Stimulated activated CD4-positive, alpha-beta T cell treated with anti-CD3 and anti-CD28 coated beads, Interleukin-12 subunit alpha, Interleukin-12 subunit beta, amount 100 ng/mL, for 48 hours (primary cell): ENCODE measurements around the gene HS6ST3.
"Not testable (repeated sequence)": the region's sequence is repeated elsewhere in the genome, so short reads cannot be mapped to it uniquely, and the experiment has no call there.

Experiments used
- DNase-seq, 3 donors: peaks; one replicate each; pipeline ENCODE4 v3.0.0-alpha.2; 2020; ENCODE audit warnings: low read depth in 2 of 3, low spot score in 1 of 3

HS6ST3 gene

DNA sequence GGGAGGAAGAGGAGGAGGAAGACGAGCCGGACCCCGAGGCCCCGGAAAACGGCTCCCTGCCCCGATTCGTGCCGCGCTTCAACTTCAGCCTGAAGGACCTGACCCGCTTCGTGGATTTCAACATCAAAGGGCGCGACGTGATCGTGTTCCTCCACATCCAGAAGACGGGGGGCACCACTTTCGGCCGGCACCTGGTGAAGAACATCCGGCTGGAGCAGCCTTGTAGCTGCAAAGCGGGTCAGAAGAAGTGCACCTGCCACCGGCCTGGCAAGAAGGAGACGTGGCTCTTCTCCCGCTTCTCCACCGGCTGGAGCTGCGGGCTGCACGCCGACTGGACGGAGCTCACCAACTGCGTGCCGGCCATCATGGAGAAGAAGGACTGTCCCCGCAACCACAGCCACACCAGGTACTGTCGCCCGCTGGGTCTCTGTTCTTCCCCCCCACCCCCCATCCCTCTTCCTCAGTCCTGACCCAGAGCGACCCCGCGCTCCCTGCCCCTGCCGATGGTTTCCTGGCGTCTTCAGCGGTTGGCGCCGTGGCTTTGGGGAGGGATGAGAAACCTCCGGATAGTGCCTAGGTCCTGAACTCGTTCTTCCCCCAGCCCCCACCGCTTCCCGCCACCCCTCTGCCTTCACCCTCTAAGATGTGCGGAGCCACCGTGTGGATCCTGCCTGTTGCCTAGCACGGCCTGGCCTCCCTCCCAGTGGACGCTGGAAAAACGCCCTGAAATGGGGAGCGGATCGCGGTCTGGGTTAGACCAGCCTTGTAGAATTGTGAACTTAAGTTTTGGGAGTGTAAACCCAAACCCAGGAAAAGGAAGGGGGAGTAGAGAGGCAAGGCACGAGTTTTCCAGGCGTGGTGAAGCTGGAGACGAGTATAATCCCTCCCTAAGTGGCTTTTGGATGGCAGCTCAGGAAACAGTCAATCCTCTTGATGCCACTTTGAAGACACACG is 1.5 kb downstream of the HS6ST3 start:
- no peak for DNase-seq

DNA sequence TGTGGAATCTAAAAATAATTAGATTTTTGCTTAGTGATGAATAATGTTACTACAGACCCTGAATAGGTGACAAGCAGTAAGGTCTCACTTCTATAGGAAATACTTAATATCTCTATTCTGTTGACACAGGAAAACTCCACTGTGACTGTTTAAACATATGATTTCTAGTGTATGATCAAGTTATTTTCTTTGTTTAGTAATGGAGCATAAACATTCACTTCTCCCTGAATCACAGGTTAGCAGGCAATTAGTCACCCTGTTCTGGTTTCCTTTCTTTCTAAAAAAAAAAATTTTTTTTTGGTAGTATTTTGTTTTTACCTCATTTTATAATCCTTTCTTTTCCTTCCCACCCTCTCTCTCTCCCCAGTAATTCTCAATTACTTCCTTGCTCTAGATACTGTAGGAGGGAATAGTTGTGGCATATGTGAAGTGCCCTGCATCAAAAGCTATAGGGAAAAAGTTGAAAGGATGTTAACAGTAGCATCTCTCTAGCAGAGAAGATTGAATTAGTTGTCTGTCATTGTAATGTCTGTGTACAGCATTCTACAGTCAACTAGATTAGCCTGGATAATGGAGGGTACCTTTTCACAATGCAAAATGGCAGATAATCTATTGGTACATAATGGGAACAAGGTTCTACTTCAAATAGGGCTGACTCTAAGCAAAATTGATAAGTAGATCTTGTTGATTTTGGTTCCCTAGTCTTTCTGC is 3.5 kb downstream of the HS6ST3 start:
- DNase-seq = no peak

DNA sequence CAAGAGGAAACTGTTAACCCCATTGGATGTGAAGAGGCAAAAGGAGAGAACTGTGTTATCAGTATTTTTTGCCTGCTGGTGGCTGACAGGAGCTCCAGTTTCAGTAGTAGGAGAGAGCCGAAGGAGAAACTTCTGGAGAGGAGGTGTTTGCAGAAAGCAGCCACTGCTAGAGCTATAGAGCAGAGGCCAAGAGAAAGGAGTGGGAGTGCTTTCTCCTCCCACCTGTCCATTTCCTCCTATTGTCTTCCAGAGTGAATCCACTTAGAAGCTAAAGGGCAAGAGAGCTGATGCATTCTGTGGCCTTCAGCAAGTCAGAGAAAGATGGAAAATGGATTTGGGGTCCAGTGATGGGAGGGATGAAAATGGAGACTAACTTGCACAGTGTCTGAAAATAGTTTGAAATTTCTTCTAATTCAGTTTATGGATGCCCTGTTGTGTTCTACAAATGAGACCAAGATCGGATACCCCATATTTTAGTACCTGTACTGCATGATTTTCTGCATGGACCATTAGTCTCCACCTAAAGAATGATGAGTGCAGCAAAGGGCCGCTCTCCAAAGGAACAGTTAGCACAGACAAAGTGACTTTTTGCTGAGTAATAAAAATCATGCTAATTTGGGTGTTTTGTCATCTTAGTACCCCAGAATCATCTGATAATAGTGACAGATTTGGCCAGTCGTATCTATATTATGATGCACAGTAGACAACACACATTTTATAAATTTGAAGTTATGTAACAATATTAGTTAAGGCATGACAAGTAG is 10.7 kb downstream of the HS6ST3 start:
- no peak for DNase-seq

DNA sequence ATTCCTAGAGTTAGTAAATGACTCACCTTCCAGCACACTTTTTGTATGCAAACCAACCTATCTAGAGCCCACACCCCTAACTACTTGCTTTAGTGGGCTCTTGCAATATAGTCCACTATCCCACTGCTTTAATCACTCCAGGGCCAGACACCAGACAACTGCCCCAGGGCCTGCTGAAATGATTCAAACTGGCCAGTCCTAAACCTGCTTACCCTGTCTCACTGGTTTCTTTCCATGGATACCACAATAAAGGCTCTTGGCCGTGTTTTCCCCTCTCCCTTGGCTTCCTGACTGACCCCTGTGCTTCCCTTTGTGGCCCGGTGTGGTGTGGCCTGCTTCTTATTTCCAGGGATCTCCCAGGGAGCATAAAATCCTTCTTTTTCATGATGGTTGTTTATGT is 14.6 kb downstream of the HS6ST3 start:
- no peak for DNase-seq

- not testable (repeated sequence) for DNase-seq
Observed at GRCh38 chr13:96108072-96108471, 18.2 kb downstream of the HS6ST3 start.

DNA sequence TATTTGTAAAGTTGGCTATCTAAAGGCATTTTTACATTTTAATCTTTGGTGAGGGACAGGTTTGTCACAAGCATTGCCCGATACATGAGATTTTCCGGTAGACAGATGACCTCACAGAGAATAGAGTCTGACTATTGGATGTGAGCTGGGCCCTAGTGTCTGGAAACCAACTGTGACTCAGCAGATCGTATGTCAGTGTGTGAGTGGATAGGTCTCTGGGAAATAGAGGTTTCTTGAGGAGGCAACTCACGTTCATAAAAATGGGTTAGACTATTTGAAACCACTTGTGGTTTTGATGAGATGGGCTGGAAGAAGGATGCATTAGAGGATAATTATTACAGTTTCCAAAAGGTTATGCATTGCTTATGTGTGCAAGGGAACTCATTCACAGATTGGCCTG is 19.2 kb downstream of the HS6ST3 start:
- no peak for DNase-seq

- no peak for DNase-seq
Observed at GRCh38 chr13:96112936-96113335, 23.0 kb downstream of the HS6ST3 start.

GRCh38 chr13:96115368-96115767 is 25.5 kb downstream of the HS6ST3 start:
- not testable (repeated sequence) for DNase-seq

DNA sequence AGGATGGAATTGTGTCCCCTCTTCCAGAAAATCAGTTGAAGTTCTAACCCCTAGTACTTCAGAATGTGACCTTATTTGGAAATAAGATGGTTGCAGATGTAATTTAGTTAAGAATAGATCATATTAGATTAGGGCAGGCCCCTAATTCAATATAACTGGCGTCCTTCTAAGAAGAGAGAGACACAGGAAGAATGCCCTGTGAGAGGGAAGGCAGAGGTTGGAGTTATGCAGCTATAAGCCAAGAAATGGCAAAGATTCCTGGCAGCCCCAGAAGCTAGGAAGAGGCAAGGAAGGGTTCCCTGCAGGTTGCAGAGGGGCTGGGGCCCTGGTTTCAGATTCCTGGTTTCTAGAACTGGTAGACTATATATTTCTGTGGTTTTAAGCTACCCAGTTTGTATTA is 30.0 kb downstream of the HS6ST3 start:
- DNase-seq = no peak

- DNase-seq = no peak
Observed at GRCh38 chr13:96130818-96131340, 41.0 kb downstream of the HS6ST3 start.

- no peak for DNase-seq
Observed at GRCh38 chr13:96141032-96141431, 51.1 kb downstream of the HS6ST3 start.

- no peak for DNase-seq
Observed at GRCh38 chr13:96159725-96160124, 69.8 kb downstream of the HS6ST3 start.

DNA sequence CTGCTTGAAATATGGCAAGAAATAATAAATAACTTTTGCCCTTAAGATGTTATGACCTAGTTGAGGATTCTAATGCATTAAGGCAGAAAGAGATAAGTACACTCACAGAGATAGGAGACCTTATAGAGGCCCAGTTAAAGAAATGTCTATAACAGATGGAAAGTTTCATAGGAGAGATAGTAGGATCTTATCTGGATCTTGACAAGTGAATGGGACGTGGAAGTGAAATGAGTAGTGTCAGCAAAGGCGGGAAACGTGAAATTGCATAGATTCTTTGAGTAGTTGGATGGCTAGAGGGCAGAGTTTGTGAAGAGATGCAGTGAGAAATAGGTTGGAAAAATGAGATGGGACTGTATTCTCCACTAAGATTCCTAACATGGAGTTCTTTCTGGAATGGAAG is 71.2 kb downstream of the HS6ST3 start:
- no peak for DNase-seq

DNA sequence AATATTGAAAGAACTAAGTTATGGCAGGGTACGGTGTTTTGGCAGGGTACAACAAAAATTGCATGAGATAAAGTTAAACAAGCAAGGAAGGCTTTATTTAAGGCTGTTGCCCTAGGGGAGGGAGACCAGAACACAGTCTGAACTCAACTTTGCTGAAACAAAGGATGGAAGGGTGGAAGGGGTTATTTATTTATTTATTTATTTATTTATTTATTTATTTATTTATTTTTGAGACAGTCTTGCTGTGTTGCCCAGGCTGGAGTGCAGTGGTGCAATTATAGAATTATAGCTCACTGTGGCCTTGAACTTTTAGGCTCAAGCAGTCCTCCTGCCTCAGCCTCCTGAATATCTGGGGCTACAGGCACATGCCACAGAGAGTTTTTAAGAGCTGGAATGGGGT is 75.9 kb downstream of the HS6ST3 start:
- DNase-seq = no peak

DNA sequence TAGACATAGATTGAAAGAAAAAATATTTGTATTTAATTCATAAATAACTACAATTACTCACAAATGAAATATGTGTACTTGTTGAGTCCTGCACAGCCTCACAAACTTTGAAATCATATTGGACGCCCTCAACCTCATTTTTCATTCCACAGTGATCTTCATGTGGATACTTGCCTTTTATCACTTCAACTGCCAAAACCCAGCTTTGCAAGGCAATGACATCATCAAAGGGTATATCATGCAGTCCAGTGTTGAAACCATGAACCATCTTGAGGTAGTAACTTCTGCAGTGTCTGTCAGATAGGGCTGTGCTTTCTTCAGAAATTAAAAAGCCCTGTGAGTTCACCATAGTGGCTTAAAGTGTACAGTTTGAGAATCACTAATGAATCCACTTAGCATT is 82.2 kb downstream of the HS6ST3 start:
- DNase-seq = no peak

DNA sequence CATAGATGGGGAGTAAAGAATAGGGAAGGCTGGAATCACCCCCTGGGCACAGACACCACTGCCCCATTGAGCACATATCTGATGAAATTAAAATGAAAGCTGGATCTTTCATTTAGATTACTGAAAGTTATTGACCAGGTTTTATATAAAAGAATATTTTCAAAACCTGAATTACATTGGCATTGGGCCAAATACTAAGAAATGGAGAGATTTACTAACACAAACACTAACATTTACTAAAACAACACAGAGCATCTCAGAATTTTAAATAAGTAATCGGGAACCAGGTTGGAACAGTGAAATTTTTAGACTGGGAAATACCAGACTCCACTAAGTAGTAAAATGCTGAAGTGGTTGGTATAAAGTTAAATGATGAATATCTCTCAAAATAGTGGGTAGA is 88.9 kb downstream of the HS6ST3 start:
- DNase-seq = no peak

DNA sequence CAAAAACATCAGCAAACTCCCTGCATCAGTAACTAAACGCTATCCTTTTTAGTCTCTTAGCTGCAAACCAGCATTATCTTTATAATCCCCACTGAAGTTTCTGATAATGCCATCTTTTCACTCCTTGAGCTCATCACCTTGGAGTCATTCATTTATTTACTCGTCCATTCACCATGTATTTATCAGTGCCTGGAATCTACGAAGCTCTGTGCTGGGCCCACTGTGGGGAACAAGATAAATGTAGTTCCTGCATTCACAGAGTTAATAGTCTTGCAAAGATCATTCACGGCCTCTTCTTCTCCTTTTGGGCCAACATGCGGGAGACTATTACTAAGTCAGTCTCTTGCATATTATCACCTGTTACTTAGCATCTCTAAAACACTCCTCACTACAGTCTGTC is 89.4 kb downstream of the HS6ST3 start:
- DNase-seq = no peak

DNA sequence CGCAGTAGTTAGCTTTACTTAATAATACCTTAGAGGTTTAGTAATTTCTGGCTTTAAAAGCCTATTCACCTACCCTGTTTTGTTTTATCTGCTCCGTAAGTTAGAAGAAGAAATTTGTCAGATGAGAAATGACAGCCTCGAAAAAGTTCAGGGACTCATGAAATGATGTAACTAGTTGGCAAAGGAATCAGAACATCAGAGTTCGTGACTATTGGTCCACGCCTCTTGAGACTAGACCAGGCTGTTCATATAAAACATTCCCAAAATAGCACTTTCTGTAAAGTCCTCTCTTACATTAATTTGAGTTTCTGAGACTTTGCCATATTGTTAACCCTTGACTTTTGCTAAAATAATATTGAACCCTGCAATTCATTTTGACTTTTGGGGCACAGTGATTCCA is 92.0 kb downstream of the HS6ST3 start:
- DNase-seq = no peak

DNA sequence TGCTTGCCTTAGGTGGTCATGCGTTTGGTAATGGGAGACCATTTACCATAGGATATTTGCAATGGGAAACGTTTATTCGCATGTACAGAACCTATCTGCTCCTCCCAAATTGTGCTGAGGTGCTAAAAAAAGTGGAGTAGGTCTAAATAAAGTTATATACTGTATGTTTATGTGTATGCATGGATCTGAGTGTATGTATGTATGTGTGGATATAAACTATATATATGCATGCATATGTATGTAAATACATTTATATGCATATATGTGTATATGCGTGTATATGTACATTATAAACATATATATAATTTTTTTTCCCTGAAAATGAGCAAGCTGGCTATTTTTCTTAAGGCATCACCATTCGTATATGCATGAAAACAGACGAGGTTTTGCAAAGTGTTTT is 95.9 kb downstream of the HS6ST3 start:
- no peak for DNase-seq

- DNase-seq = no peak
Observed at GRCh38 chr13:96191367-96191766, 101.5 kb downstream of the HS6ST3 start.

DNA sequence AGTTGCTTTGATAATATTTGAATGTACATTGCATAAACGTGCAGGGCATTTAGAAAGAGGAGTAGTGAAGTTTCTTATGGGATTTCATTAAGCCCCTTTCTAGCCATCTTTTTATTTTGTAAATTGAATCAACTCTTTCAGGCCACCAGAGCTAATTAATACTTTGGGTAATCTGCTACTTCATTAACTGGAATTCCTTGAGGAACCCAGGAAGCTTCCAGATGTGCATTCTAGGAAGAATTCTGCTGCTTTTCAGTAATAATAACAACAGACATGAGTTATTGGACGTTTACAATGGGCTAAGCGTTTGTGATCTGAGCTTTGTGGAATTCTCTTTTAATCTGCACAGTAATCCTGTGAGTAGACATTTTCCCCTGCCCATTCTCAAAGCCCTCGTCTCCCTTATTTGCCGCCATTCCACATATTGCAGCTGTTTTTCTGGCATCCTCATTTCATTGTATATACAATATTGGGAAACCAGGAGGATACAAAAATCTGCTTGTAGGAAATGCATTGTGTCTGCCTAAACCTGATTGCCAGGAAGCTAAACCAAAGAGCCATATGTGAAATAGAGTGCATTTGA is 103.9 kb downstream of the HS6ST3 start:
- DNase-seq = no peak
